ENCODE measurements around the gene WDR90. TPM values are rescaled to one million over a fixed set of nuclear protein-coding genes. Genes with fewer than 3 reads are reported as not detected.

WDR90 gene
- polyA plus RNA-seq, 2 of the 4 experiments (the other 2 are of a cell fraction): 6.5 to 30.7 TPM

GRCh38 chr16:668519-669171 lies 19.5 kb downstream of the WDR90 start:
- peaks cover 11% of the 10 kb centered on the region for H3K4me1 ChIP-seq
- H3K4me2 ChIP-seq: peak overlapping the region; percentile 97
- H3K4me3 ChIP-seq: peak overlapping the region; percentile 98
- ChIA-PET POLR2A (no interaction called here), CTCF (interaction anchor here (0.6 to 13.5 kb wide), 12 partner anchors 7 to 942 kb away, joined by 3 to 105 read pairs (median 12); partner anchors contain the start of genes RHBDL1, STUB1, WDR24 and WDR90)
- H3K27ac ChIP-seq: peak overlapping the region; percentile 90 to 93
- 18% methylated on average over 14 of the region's 50 CpGs for WGBS (ENCODE audit: missing lambda C conversion rate)
- DNase-seq (ENCODE audit: low read depth in 1 of 2, low spot score in 1 of 2) (no peak), FAIRE-seq (no peak), ATAC-seq (peak; percentile 8 to 14; a peak in 3 of 6 replicates)
- H3K9me3 ChIP-seq: no peaks in the 10 kb centered on the region
- no peak for TF ChIP-seq CHD2 (IDR thresholded peaks at IDR 0.05; ENCODE audit: low read length, partially characterized antibody)
- 0 out of 2 replicates have a peak, but pooled peaks have one; percentile 2 for TF ChIP-seq RNF2 (IDR thresholded peaks at IDR 0.05; ENCODE audit: borderline replicate concordance, low read depth)
- 0 out of 2 replicates have a peak, but pooled peaks have one; percentile 25 for TF ChIP-seq KDM5A (IDR thresholded peaks at IDR 0.05)
- TF ChIP-seq NFE2L2 (conservative IDR thresholded peaks at IDR 0.05; ENCODE audit: low read length): no peak
- no peak for TF ChIP-seq CEBPB (IDR thresholded peaks at IDR 0.05)
- no peak for TF ChIP-seq HES2 (IDR thresholded peaks at IDR 0.05)
- no peak for TF ChIP-seq ZNF302 (CRISPR knock-in tag; IDR thresholded peaks at IDR 0.05)
- TF ChIP-seq MAX (IDR thresholded peaks at IDR 0.05): 0 out of 2 replicates have a peak, but pooled peaks have one; percentile 17
- no peak for TF ChIP-seq HOXA7 (CRISPR knock-in tag; IDR thresholded peaks at IDR 0.05)

GRCh38 chr16:669666-670065 lies 20.5 kb downstream of the WDR90 start:
- POLR2A ChIA-PET: interaction anchor here (0.6 kb wide), 1 partner anchor 15 kb away, joined by 3 read pairs; the partner anchor contains the start of gene JMJD8
- TF ChIP-seq TP53 (CRISPR knock-in tag; IDR thresholded peaks at IDR 0.05) (no peak), MAZ (IDR thresholded peaks at IDR 0.05; ENCODE audit: borderline replicate concordance, low read depth, low read length) (no peak), ZSCAN20 (CRISPR knock-in tag; IDR thresholded peaks at IDR 0.05) (no peak), NFE2L2 (conservative IDR thresholded peaks at IDR 0.05; ENCODE audit: low read length) (no peak), HOXB5 (CRISPR knock-in tag; IDR thresholded peaks at IDR 0.05) (no peak)
- no peaks in the 10 kb centered on the region for H3K9me3 ChIP-seq
- FAIRE-seq (no peak), ATAC-seq (no peak), DNase-seq (ENCODE audit: low read depth in 1 of 2, low spot score in 1 of 2) (no peak)
- H3K4me1 ChIP-seq: peaks cover 15% of the 10 kb centered on the region
- WGBS (ENCODE audit: missing lambda C conversion rate): 88% methylated on average over 11 of the region's 13 CpGs
- CTCF ChIA-PET: interaction anchor here (0.7 to 2.7 kb wide), 3 partner anchors 9 to 41 kb away, joined by 3 to 18 read pairs (median 3); no protein-coding TSS in a partner anchor
- no peak overlapping the region for H3K27ac ChIP-seq
- no peak overlapping the region for H3K4me3 ChIP-seq
- peak overlapping the region; percentile 97 for H3K4me2 ChIP-seq

- TF ChIP-seq ZC3H11A (IDR thresholded peaks at IDR 0.05) (no peak), RFX5 (IDR thresholded peaks at IDR 0.05) (no peak), MAFK (IDR thresholded peaks at IDR 0.05; ENCODE audit: partially characterized antibody) (no peak), NR3C1 (IDR thresholded peaks at IDR 0.05) (no peak), CBX8 (IDR thresholded peaks at IDR 0.05) (no peak), RAD21 (conservative IDR thresholded peaks at IDR 0.05 in 1 of 2, IDR thresholded peaks at IDR 0.05 in 1 of 2) (no peak), PBX3 (IDR thresholded peaks at IDR 0.05) (no peak), POLR2AphosphoS2 (conservative IDR thresholded peaks at IDR 0.05; ENCODE audit: low read length) (no peak), GATA3 (IDR thresholded peaks at IDR 0.05; ENCODE audit: borderline replicate concordance) (no peak), CHD2 (IDR thresholded peaks at IDR 0.05; ENCODE audit: low read length, partially characterized antibody) (no peak), ZFP36 (IDR thresholded peaks at IDR 0.05; ENCODE audit: borderline replicate concordance, partially characterized antibody) (no peak), HDAC2 (IDR thresholded peaks at IDR 0.05) (no peak), NPAS2 (CRISPR knock-in tag; IDR thresholded peaks at IDR 0.05; ENCODE audit: borderline replicate concordance) (no peak), JUN (IDR thresholded peaks at IDR 0.05) (no peak), RCOR1 (IDR thresholded peaks at IDR 0.05; ENCODE audit: low read depth, low read length) (no peak), FOSB (CRISPR knock-in tag; IDR thresholded peaks at IDR 0.05) (no peak), HOXA7 (CRISPR knock-in tag; IDR thresholded peaks at IDR 0.05) (no peak), KDM1A (IDR thresholded peaks at IDR 0.05; ENCODE audit: low read depth) (no peak), BHLHE40 (IDR thresholded peaks at IDR 0.05; ENCODE audit: low read depth, low read length) (no peak), ESRRA (IDR thresholded peaks at IDR 0.05; ENCODE audit: borderline replicate concordance, low read length) (no peak)
- Histone ChIP-seq H3K27ac (no peak overlapping the region), H3K4me1 (peaks cover 25% of the 10 kb centered on the region), H3K4me2 (no peak overlapping the region), H3K9me3 (no peaks in the 10 kb centered on the region), H3K4me3 (no peak overlapping the region)
- WGBS (ENCODE audit: missing lambda C conversion rate): 91% methylated on average over 46 of the region's 52 CpGs
- ChIA-PET CTCF (interaction anchor here (0.6 to 2.3 kb wide), 8 partner anchors 8 to 1470 kb away, joined by 3 to 8 read pairs (median 3); partner anchors contain the start of gene PIGQ), POLR2A (interaction anchor here (0.6 kb wide), 1 partner anchor 13 kb away, joined by 3 read pairs; the partner anchor contains the start of gene JMJD8)
- ATAC-seq (no peak), DNase-seq (ENCODE audit: low read depth in 1 of 2, low spot score in 1 of 2) (no peak), FAIRE-seq (no peak)
Observed at GRCh38 chr16:670485-671352, 21.6 kb downstream of the WDR90 start.
